ENCODE data around the gene FAM131C. TPM values are rescaled to one million over a fixed set of nuclear protein-coding genes. Genes with fewer than 3 reads are reported as not detected.

Gene FAM131C
- total RNA-seq, 1 donor from 2014 or later, result 1.4 TPM

- Mint-ChIP-seq H3K36me3 (no peaks in the 10 kb centered on the region), H3K27ac (no peak overlapping the region), H3K27me3 (peaks cover 6% of the 10 kb centered on the region), H3K4me1 (ENCODE audit: unreplicated experiment) (peaks cover 25% of the 10 kb centered on the region), H3K9me3 (no peaks in the 10 kb centered on the region), H3K4me3 (no peak overlapping the region)
- DNase-seq (ENCODE audit: extremely low spot score, unreplicated experiment), result no peak
- TF ChIP-seq, protein P1, sequence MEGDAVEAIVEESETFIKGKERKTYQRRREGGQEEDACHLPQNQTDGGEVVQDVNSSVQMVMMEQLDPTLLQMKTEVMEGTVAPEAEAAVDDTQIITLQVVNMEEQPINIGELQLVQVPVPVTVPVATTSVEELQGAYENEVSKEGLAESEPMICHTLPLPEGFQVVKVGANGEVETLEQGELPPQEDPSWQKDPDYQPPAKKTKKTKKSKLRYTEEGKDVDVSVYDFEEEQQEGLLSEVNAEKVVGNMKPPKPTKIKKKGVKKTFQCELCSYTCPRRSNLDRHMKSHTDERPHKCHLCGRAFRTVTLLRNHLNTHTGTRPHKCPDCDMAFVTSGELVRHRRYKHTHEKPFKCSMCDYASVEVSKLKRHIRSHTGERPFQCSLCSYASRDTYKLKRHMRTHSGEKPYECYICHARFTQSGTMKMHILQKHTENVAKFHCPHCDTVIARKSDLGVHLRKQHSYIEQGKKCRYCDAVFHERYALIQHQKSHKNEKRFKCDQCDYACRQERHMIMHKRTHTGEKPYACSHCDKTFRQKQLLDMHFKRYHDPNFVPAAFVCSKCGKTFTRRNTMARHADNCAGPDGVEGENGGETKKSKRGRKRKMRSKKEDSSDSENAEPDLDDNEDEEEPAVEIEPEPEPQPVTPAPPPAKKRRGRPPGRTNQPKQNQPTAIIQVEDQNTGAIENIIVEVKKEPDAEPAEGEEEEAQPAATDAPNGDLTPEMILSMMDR (conservative IDR thresholded peaks at IDR 0.05), result no peak
Measured at GRCh38 chr1:16068356-16069270, 4.8 kb downstream of the FAM131C start.

- Mint-ChIP-seq H3K36me3 (no peaks in the 10 kb centered on the region), H3K4me3 (no peak overlapping the region), H3K27me3 (peaks cover 5% of the 10 kb centered on the region), H3K27ac (peak overlapping the region; percentile 70), H3K9me3 (no peaks in the 10 kb centered on the region), H3K4me1 (ENCODE audit: unreplicated experiment) (peaks cover 26% of the 10 kb centered on the region)
- no peak for DNase-seq (ENCODE audit: extremely low spot score, unreplicated experiment)
- TF ChIP-seq, protein P1 (conservative IDR thresholded peaks at IDR 0.05), result no peak
Measured at GRCh38 chr1:16067933-16068332, 5.5 kb downstream of the FAM131C start.

DNA sequence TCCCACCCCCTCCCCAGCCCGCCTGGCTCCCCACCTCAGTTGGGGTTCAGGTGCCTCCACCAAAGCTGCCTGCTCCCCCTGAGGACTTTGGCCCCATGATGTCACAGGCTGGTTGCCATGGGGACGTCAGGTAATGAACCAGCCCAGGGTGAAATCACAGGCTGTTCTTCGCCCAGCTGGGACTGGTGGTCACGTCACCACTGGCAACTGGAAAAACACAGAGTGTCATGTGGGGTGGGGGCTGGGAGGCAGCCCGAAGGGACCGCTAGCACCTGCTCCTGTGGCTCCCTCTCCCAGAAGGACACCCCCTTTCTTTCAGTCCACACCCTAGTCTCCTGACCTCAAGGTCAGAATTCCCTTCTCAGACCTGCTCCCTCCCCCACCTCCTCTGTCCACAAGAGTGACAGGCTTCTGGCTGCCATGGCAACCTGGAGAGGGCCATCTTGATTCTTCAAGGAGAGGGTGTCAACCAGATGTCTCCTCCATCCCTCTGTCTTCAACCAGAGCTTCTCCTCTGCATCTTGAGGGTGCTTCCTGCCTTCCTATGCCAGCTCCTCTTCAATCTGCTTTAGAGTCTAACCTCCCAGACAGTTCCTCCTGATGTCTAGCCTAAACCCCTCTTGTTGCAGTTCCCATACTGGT, 6.2 kb downstream of the FAM131C start:
- no peaks in the 10 kb centered on the region for H3K36me3 Mint-ChIP-seq
- H3K4me3 Mint-ChIP-seq, result peak overlapping the region; percentile 36
- DNase-seq (ENCODE audit: extremely low spot score, unreplicated experiment), result no peak
- peaks cover 26% of the 10 kb centered on the region for H3K4me1 Mint-ChIP-seq (ENCODE audit: unreplicated experiment)
- TF ChIP-seq, protein P1 (conservative IDR thresholded peaks at IDR 0.05), result no peak
- no peaks in the 10 kb centered on the region for H3K9me3 Mint-ChIP-seq
- peak overlapping the region; percentile 70 for H3K27ac Mint-ChIP-seq
- H3K27me3 Mint-ChIP-seq, result peaks cover 5% of the 10 kb centered on the region

GRCh38 chr1:16066245-16066644, 7.2 kb downstream of the FAM131C start:
- H3K4me1 Mint-ChIP-seq (ENCODE audit: unreplicated experiment), result peaks cover 26% of the 10 kb centered on the region
- H3K9me3 Mint-ChIP-seq, result no peaks in the 10 kb centered on the region
- no peaks in the 10 kb centered on the region for H3K36me3 Mint-ChIP-seq
- H3K27me3 Mint-ChIP-seq, result peaks cover 3% of the 10 kb centered on the region
- no peak for DNase-seq (ENCODE audit: extremely low spot score, unreplicated experiment)
- no peak overlapping the region for H3K4me3 Mint-ChIP-seq
- H3K27ac Mint-ChIP-seq, result no peak overlapping the region
- TF ChIP-seq, protein P1 (conservative IDR thresholded peaks at IDR 0.05), result no peak

GRCh38 chr1:16065269-16065576, 8.2 kb downstream of the FAM131C start:
- H3K9me3 Mint-ChIP-seq, result no peaks in the 10 kb centered on the region
- TF ChIP-seq, protein P1 (conservative IDR thresholded peaks at IDR 0.05), result no peak
- H3K36me3 Mint-ChIP-seq, result no peaks in the 10 kb centered on the region
- DNase-seq (ENCODE audit: extremely low spot score, unreplicated experiment), result no peak
- peaks cover 35% of the 10 kb centered on the region for H3K4me1 Mint-ChIP-seq (ENCODE audit: unreplicated experiment)
- peaks cover 3% of the 10 kb centered on the region for H3K27me3 Mint-ChIP-seq
- H3K4me3 Mint-ChIP-seq, result no peak overlapping the region
- H3K27ac Mint-ChIP-seq, result peak overlapping the region; percentile 48

Measured in type B pancreatic cell (in vitro differentiated cells).